Left lobe of liver (tissue), 2 donors: ENCODE measurements around the gene FTCDNL1. TPM values are rescaled to one million over a fixed set of nuclear protein-coding genes. Genes with fewer than 3 reads are reported as not detected.
A peak's percentile ranks its signal among the peaks of the same experiment; 100 is the strongest.

ENCODE experiments used
- ATAC-seq: fragments of 200-7000 bp; cut with Tn5 transposase; one replicate; pipeline ENCODE4 v1.9.1; 2020; ENCODE audit warnings: mild to moderate bottlenecking, moderate library complexity
- DNase-seq: peaks from one replicate; pipeline ENCODE4 v3.0.0-alpha.2; 2020; ENCODE audit warnings: low spot score
- total RNA-seq: library from RNA; stranded (reverse); gene quantifications from one replicate; pipeline ENCODE4 v1.2.1, GENCODE V29; 2021
- donor health status: DM: no; HTN: no; CAD: no; lungs with moderate emphysema.
- donor health status: DM: no; HTN: yes; CAD: no.

The FTCDNL1 gene
- total RNA-seq, 1 donor from 2014 or later = 7.8 TPM

GRCh38 chr2:199792381-199792780 is 58.6 kb downstream of the FTCDNL1 start:
- ATAC-seq (no peak), DNase-seq (no peak)

- DNase-seq (no peak), ATAC-seq (no peak)
Observed at GRCh38 chr2:199791326-199791725, 59.7 kb downstream of the FTCDNL1 start.

GRCh38 chr2:199784512-199784911 is 66.5 kb downstream of the FTCDNL1 start:
- DNase-seq (no peak), ATAC-seq (no peak)

GRCh38 chr2:199779589-199779988 is 71.4 kb downstream of the FTCDNL1 start:
- ATAC-seq = no peak
- DNase-seq = no peak

GRCh38 chr2:199778655-199779054 is 72.3 kb downstream of the FTCDNL1 start:
- no peak for ATAC-seq
- no peak for DNase-seq

GRCh38 chr2:199777916-199778315 is 73.1 kb downstream of the FTCDNL1 start:
- DNase-seq (no peak), ATAC-seq (no peak)

- ATAC-seq (no peak), DNase-seq (no peak)
Observed at GRCh38 chr2:199777315-199777714, 73.7 kb downstream of the FTCDNL1 start.

GRCh38 chr2:199775267-199775666 is 75.7 kb downstream of the FTCDNL1 start:
- ATAC-seq (no peak), DNase-seq (no peak)

- ATAC-seq = no peak
- DNase-seq = no peak
Observed at GRCh38 chr2:199772035-199772976, 78.7 kb downstream of the FTCDNL1 start.

GRCh38 chr2:199770716-199771115 is 80.3 kb downstream of the FTCDNL1 start:
- ATAC-seq = no peak
- DNase-seq = no peak

- DNase-seq (no peak), ATAC-seq (no peak)
Observed at GRCh38 chr2:199765646-199766045, 85.3 kb downstream of the FTCDNL1 start.

GRCh38 chr2:199764273-199764800 is 86.7 kb downstream of the FTCDNL1 start:
- ATAC-seq = peak; percentile 92
- no peak for DNase-seq

- DNase-seq (no peak), ATAC-seq (no peak)
Observed at GRCh38 chr2:199762963-199763362, 88.0 kb downstream of the FTCDNL1 start.

GRCh38 chr2:199760574-199760973 is 90.4 kb downstream of the FTCDNL1 start:
- DNase-seq (no peak), ATAC-seq (no peak)

- peak; percentile 51 for DNase-seq
Observed at GRCh38 chr2:199757233-199757870, 93.6 kb downstream of the FTCDNL1 start.

GRCh38 chr2:199756743-199757142 is 94.2 kb downstream of the FTCDNL1 start:
- ATAC-seq (no peak), DNase-seq (no peak)

More at GRCh38 chr2:199757233-199757870, 93.6 kb downstream of the FTCDNL1 start:
- peak; percentile 82 for ATAC-seq

GRCh38 chr2:199756211-199756610 is 94.8 kb downstream of the FTCDNL1 start:
- no peak for ATAC-seq

GRCh38 chr2:199754766-199755165 is 96.2 kb downstream of the FTCDNL1 start:
- DNase-seq (no peak), ATAC-seq (no peak)

More at GRCh38 chr2:199756211-199756610, 94.8 kb downstream of the FTCDNL1 start:
- no peak for DNase-seq

GRCh38 chr2:199751492-199752120 is 99.4 kb downstream of the FTCDNL1 start:
- DNase-seq (no peak), ATAC-seq (no peak)

- DNase-seq (no peak), ATAC-seq (no peak)
Observed at GRCh38 chr2:199749571-199749970, 101.4 kb downstream of the FTCDNL1 start.

GRCh38 chr2:199744724-199745123 is 106.3 kb downstream of the FTCDNL1 start:
- ATAC-seq (no peak), DNase-seq (no peak)
